Astrocyte (in vitro differentiated cells and primary cell): ENCODE measurements around the gene IZUMO2. TPM values are rescaled to one million over a fixed set of nuclear protein-coding genes. Genes with fewer than 3 reads are reported as not detected.

Source experiments
- DNase-seq: peaks from one replicate; pipeline ENCODE4 v3.0.0-alpha.2; 2010; ENCODE audit warnings: low read depth
- FAIRE-seq: peaks from 2 replicates; lab custom pipeline; 2011; peaks lifted over from hg19 to GRCh38; lab: Jason Lieb, UNC
- H2AFZ ChIP-seq: 2 replicates; pipeline ENCODE4 v1.6.0; 2012; ENCODE audit warnings: low read depth, low read length, inconsistent platforms
- H3K27ac ChIP-seq: 2 replicates; pipeline ENCODE4 v1.5.1; 2011; ENCODE audit warnings: low read depth, low read length, inconsistent platforms
- H3K27me3 ChIP-seq: 2 replicates; pipeline ENCODE4 v1.6.0; 2011; ENCODE audit warnings: low read length, inconsistent platforms; ENCODE audit not compliant: insufficient read depth
- H3K36me3 ChIP-seq: 2 replicates; pipeline ENCODE4 v1.5.1; 2011; ENCODE audit warnings: low read length, inconsistent platforms; ENCODE audit not compliant: insufficient read depth
- H3K4me1 ChIP-seq: 2 replicates; pipeline ENCODE4 v1.5.1; 2011; ENCODE audit warnings: low read length, inconsistent platforms; ENCODE audit not compliant: insufficient read depth
- H3K4me2 ChIP-seq: 2 replicates; pipeline ENCODE4 v1.6.0; 2012; ENCODE audit warnings: low read length, inconsistent platforms
- H3K4me3 ChIP-seq: 2 replicates; pipeline ENCODE4 v1.5.1; 2011; ENCODE audit warnings: low read depth, mild to moderate bottlenecking, low read length, inconsistent platforms; ENCODE audit not compliant: insufficient read depth
- H3K79me2 ChIP-seq: 2 replicates; pipeline ENCODE4 v1.6.0; 2012; ENCODE audit warnings: mild to moderate bottlenecking, low read length, inconsistent platforms; ENCODE audit not compliant: insufficient read depth
- H3K9ac ChIP-seq: 2 replicates; pipeline ENCODE4 v1.6.0; 2012; ENCODE audit warnings: mild to moderate bottlenecking, low read length, inconsistent platforms
- H3K9me3 ChIP-seq: 2 replicates; pipeline ENCODE4 v1.5.1; 2012; ENCODE audit warnings: low read depth, mild to moderate bottlenecking, low read length, inconsistent platforms; ENCODE audit not compliant: insufficient read depth
- H4K20me1 ChIP-seq: 2 replicates; pipeline ENCODE4 v1.6.0; 2012; ENCODE audit warnings: low read length, inconsistent platforms; ENCODE audit not compliant: insufficient read depth
- H3K27ac Mint-ChIP-seq: one replicate; pipeline ENCODE4 v1.8.0; 2021; ENCODE audit warnings: mild to moderate bottlenecking, mixed read lengths; ENCODE audit not compliant: unreplicated experiment
- H3K27me3 Mint-ChIP-seq: one replicate; pipeline ENCODE4 v1.8.0; 2021; ENCODE audit warnings: low read depth, mixed read lengths; ENCODE audit not compliant: unreplicated experiment
- H3K36me3 Mint-ChIP-seq: one replicate; pipeline ENCODE4 v1.8.0; 2021; ENCODE audit warnings: low read depth, mixed read lengths; ENCODE audit not compliant: unreplicated experiment
- H3K4me1 Mint-ChIP-seq: one replicate; pipeline ENCODE4 v1.8.0; 2021; ENCODE audit warnings: low read depth, mixed read lengths; ENCODE audit not compliant: unreplicated experiment
- H3K4me3 Mint-ChIP-seq: one replicate; pipeline ENCODE4 v1.8.0; 2021; ENCODE audit warnings: mild to moderate bottlenecking, moderate library complexity, mixed read lengths; ENCODE audit not compliant: unreplicated experiment
- H3K9me3 Mint-ChIP-seq: one replicate; pipeline ENCODE4 v1.8.0; 2021; ENCODE audit warnings: mild to moderate bottlenecking, mixed read lengths; ENCODE audit not compliant: unreplicated experiment
- EZH2 ChIP-seq: IDR thresholded peaks from 2 replicates; pipeline ENCODE4 v1.6.1; 2012; ENCODE audit warnings: mild to moderate bottlenecking, low read length, inconsistent platforms; ENCODE audit not compliant: insufficient read depth
- total RNA-seq: library from RNA; stranded (reverse); gene quantifications from 2 replicates; pipeline ENCODE4 v1.2.1, GENCODE V29; 2021
- TF ChIP-seq, protein P1 (sequence below): IDR thresholded peaks from 2 replicates; pipeline ENCODE4 v1.5.1; 2011; ENCODE audit warnings: low read depth, mild to moderate bottlenecking, inconsistent platforms, low read length, moderate library complexity; ENCODE audit not compliant: insufficient read depth

Gene IZUMO2
- total RNA-seq, 1 donor from 2014 or later: not detected

DNA sequence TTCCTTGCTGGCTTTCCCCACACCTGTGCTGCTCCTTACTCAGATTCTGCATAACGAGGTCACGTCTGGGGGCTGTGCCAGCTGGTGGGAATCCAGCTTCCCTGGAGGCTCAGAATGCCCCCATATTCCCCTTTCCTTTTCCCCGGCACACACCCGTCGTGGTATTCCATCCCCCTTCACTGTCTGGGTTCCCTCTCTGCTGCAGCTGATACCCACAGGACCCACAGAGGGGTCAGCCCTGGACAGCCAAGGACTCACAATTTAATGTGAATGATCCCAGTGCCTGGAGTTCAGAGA lies 36.1 kb upstream of the IZUMO2 start:
- Histone ChIP-seq H3K4me2 (no peak overlapping the region), H2AFZ (no peak overlapping the region), H3K27ac (no peak overlapping the region), H3K27me3 (peaks cover 4% of the 10 kb centered on the region), H4K20me1 (no peaks in the 10 kb centered on the region), H3K4me1 (no peaks in the 10 kb centered on the region), H3K4me3 (no peak overlapping the region), H3K79me2 (no peaks in the 10 kb centered on the region), H3K9me3 (no peaks in the 10 kb centered on the region), H3K36me3 (no peaks in the 10 kb centered on the region), H3K9ac (no peak overlapping the region)
- FAIRE-seq (no peak), DNase-seq (no peak)
- Mint-ChIP-seq H3K27me3 (no peaks in the 10 kb centered on the region), H3K27ac (no peak overlapping the region), H3K4me3 (no peak overlapping the region), H3K9me3 (peaks cover 22% of the 10 kb centered on the region), H3K4me1 (no peaks in the 10 kb centered on the region), H3K36me3 (no peaks in the 10 kb centered on the region)
- no peak for TF ChIP-seq EZH2
- TF ChIP-seq, protein P1, sequence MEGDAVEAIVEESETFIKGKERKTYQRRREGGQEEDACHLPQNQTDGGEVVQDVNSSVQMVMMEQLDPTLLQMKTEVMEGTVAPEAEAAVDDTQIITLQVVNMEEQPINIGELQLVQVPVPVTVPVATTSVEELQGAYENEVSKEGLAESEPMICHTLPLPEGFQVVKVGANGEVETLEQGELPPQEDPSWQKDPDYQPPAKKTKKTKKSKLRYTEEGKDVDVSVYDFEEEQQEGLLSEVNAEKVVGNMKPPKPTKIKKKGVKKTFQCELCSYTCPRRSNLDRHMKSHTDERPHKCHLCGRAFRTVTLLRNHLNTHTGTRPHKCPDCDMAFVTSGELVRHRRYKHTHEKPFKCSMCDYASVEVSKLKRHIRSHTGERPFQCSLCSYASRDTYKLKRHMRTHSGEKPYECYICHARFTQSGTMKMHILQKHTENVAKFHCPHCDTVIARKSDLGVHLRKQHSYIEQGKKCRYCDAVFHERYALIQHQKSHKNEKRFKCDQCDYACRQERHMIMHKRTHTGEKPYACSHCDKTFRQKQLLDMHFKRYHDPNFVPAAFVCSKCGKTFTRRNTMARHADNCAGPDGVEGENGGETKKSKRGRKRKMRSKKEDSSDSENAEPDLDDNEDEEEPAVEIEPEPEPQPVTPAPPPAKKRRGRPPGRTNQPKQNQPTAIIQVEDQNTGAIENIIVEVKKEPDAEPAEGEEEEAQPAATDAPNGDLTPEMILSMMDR: no peak

DNA sequence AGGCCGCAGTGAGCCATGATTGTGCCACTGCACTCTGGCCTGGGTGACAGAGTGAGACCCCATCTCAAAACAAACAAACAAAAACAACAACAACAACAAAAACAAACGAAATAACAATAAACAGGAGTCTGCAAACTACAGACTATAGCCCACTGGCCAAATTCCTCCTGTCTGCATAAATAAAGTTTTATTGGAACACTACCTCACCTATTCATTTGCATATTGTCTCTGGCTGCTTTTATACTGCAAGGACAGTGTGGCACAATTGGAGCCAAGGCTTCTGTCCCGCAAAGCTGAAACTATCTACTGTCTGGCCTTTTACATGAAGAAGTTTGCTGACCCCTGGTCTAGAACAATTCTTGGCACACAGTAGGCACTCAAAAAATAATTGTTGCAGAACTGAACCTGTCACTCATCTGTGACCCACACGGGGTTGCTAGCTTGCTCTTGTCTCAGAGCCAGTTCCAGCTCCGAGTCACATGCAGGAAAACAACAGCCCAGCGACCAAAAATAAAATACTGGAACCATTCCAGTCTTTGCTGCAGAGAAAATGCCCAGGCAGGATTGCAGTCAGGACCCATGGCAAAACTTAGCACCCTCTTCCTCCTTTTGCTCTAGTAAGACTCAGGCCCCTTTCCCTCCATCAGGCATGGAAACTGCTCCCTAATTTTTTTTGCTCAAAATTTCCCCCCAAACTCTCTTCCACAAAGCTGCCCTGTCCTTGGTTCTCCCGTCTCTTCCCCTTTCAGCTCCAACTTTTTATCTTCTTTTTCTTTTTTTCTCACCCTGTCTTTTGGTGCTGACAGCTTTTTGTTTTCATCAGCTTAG lies 35.6 kb upstream of the IZUMO2 start:
- TF ChIP-seq EZH2: no peak
- TF ChIP-seq, protein P1: no peak
- H3K4me3 ChIP-seq: no peak overlapping the region
- DNase-seq (no peak), FAIRE-seq (no peak)
- H3K27ac Mint-ChIP-seq: no peak overlapping the region
- no peak overlapping the region for H3K27ac ChIP-seq
- no peaks in the 10 kb centered on the region for H3K9me3 ChIP-seq
- H4K20me1 ChIP-seq: no peaks in the 10 kb centered on the region
- no peaks in the 10 kb centered on the region for H3K79me2 ChIP-seq
- H3K9ac ChIP-seq: no peak overlapping the region
- no peaks in the 10 kb centered on the region for H3K4me1 ChIP-seq
- H3K4me3 Mint-ChIP-seq: no peak overlapping the region
- no peaks in the 10 kb centered on the region for H3K36me3 ChIP-seq
- H2AFZ ChIP-seq: no peak overlapping the region
- no peaks in the 10 kb centered on the region for H3K36me3 Mint-ChIP-seq
- no peaks in the 10 kb centered on the region for H3K4me1 Mint-ChIP-seq
- no peak overlapping the region for H3K4me2 ChIP-seq
- peaks cover 24% of the 10 kb centered on the region for H3K9me3 Mint-ChIP-seq
- no peaks in the 10 kb centered on the region for H3K27me3 Mint-ChIP-seq
- peaks cover 2% of the 10 kb centered on the region for H3K27me3 ChIP-seq

DNA sequence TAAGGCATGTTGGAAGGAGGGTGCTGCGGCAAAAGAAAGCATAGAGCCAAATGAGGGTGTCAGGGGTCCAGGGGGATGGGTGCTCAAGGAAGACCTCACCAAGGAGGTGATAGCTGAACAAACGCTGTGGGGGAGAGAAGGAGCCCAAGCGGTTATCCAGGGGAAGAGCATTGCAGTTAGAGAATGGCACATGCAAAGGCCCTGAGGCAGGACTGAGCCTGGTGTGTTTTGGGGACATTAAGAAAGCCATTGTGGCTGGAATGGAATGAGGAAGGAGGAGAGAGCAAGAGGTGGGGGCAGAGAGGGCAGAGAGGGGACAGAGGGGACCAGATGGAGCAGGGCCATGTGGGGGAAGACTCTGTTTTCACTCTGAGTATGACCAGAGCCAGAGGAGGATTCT lies 34.3 kb upstream of the IZUMO2 start:
- Mint-ChIP-seq H3K27ac (no peak overlapping the region), H3K36me3 (no peaks in the 10 kb centered on the region), H3K4me1 (no peaks in the 10 kb centered on the region), H3K9me3 (peaks cover 24% of the 10 kb centered on the region), H3K27me3 (no peaks in the 10 kb centered on the region), H3K4me3 (no peak overlapping the region)
- Histone ChIP-seq H3K4me3 (no peak overlapping the region), H3K27me3 (peaks cover 1% of the 10 kb centered on the region), H3K4me1 (no peaks in the 10 kb centered on the region), H4K20me1 (no peaks in the 10 kb centered on the region), H3K4me2 (no peak overlapping the region), H3K27ac (no peak overlapping the region), H3K36me3 (no peaks in the 10 kb centered on the region), H3K79me2 (no peaks in the 10 kb centered on the region), H2AFZ (no peak overlapping the region), H3K9ac (no peak overlapping the region), H3K9me3 (no peaks in the 10 kb centered on the region)
- FAIRE-seq (no peak), DNase-seq (no peak)
- no peak for TF ChIP-seq EZH2
- TF ChIP-seq, protein P1: no peak
